Measurements from ENCODE around the gene EPS8L2.

Gene EPS8L2

GRCh38 chr11:742571-743201 lies 36.7 kb downstream of the EPS8L2 start:
- POLR2A ChIA-PET = no interaction called here

GRCh38 chr11:745428-745827 lies 39.4 kb downstream of the EPS8L2 start:
- CTCF ChIA-PET = interaction anchor here (4.9 kb wide), 1 partner anchor 18 kb away, joined by 32 read pairs; no protein-coding TSS in a partner anchor
- POLR2A ChIA-PET = no interaction called here
- H3K4me3 ChIP-seq (ENCODE audit: low read depth, low read length) = no peak overlapping the region
- no peak for DNase-seq (ENCODE audit: low read depth, low spot score)
- TF ChIP-seq CTCF (IDR thresholded peaks at IDR 0.05; ENCODE audit: insufficient read depth, low read length, missing control alignments) = no peak

More at GRCh38 chr11:742571-743201, 36.7 kb downstream of the EPS8L2 start:
- no peak for TF ChIP-seq CTCF (IDR thresholded peaks at IDR 0.05; ENCODE audit: insufficient read depth, low read length, missing control alignments)
- no peak overlapping the region for H3K4me3 ChIP-seq (ENCODE audit: low read depth, low read length)
- DNase-seq (ENCODE audit: low read depth, low spot score) = no peak
- CTCF ChIA-PET = interaction anchor here (1.2 to 1.9 kb wide), 3 partner anchors 15 to 43 kb away, joined by 3 to 11 read pairs (median 4); no protein-coding TSS in a partner anchor

GRCh38 chr11:746289-747157 lies 40.5 kb downstream of the EPS8L2 start:
- ChIA-PET POLR2A (interaction anchor here (0.7 to 1.2 kb wide), 4 partner anchors 9 to 49 kb away, joined by 3 read pairs; no protein-coding TSS in a partner anchor), CTCF (interaction anchor here (1.4 to 4.9 kb wide), 4 partner anchors 12 to 68 kb away, joined by 3 to 32 read pairs (median 12); no protein-coding TSS in a partner anchor)
- peak overlapping the region; percentile 78 for H3K4me3 ChIP-seq (ENCODE audit: low read depth, low read length)
- TF ChIP-seq CTCF (IDR thresholded peaks at IDR 0.05; ENCODE audit: insufficient read depth, low read length, missing control alignments) = no peak
- no peak for DNase-seq (ENCODE audit: low read depth, low spot score)

- no peak for DNase-seq (ENCODE audit: low read depth, low spot score)
- peak within 1 kb of the TSS; percentile 78 for H3K4me3 ChIP-seq (ENCODE audit: low read depth, low read length)
- ChIA-PET CTCF (interaction anchor here (1.1 to 4.9 kb wide), 10 partner anchors 11 to 192 kb away, joined by 3 to 32 read pairs (median 4); partner anchors contain the start of gene EPS8L2), POLR2A (interaction anchor here (1.0 to 1.4 kb wide), 5 partner anchors 14 to 52 kb away, joined by 3 read pairs; partner anchors contain the start of gene TMEM80)
- peak; percentile 34 for TF ChIP-seq CTCF (IDR thresholded peaks at IDR 0.05; ENCODE audit: insufficient read depth, low read length, missing control alignments)
Measured at GRCh38 chr11:747158-748006, 41.4 kb downstream of the EPS8L2 start, which contains the start of gene TALDO1. Gene TALDO1 (plus strand): TSS chr11:747464. CDS start chr11:747482, 18 bp downstream.

GRCh38 chr11:748007-748359 lies 42.0 kb downstream of the EPS8L2 start:
- POLR2A ChIA-PET = interaction anchor here (0.7 to 1.4 kb wide), 4 partner anchors 13 to 52 kb away, joined by 3 read pairs; partner anchors contain the start of gene TMEM80
- peak overlapping the region; percentile 78 for H3K4me3 ChIP-seq (ENCODE audit: low read depth, low read length)
- CTCF ChIA-PET = interaction anchor here (1.1 to 4.9 kb wide), 10 partner anchors 10 to 193 kb away, joined by 3 to 32 read pairs (median 4); partner anchors contain the start of gene EPS8L2
- no peak for DNase-seq (ENCODE audit: low read depth, low spot score)
- TF ChIP-seq CTCF (IDR thresholded peaks at IDR 0.05; ENCODE audit: insufficient read depth, low read length, missing control alignments) = no peak
